GM19452 (cell line): Measurements from ENCODE around the gene ZNF724.
"Not testable (repeated sequence)": the region's sequence is repeated elsewhere in the genome, so short reads cannot be mapped to it uniquely, and the experiment has no call there.

Experiments
- ATAC-seq: cut with Tn5 transposase; IDR thresholded peaks from one replicate; pipeline ENCODE4 v1.9.1; 2021; ENCODE audit not compliant: unreplicated experiment

Gene ZNF724

DNA sequence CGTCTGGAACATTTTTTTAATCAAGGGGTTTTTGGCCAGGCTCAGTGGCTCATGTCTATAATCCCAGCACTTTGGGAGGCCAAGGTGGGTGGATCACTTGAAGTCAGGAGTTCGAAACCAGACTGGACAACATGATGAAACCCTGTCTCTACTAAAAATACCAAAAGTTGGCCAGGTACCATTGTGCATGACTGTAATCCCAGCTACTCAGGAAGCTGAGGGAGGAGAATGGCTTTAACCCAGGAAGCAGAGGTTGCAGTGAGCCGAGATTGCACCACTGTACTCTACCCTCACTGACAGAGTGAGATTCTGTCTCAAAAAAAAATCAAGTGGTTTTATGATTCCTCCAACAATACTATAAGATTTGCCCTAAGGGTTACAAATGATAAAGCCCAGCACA is 3.1 kb upstream of the ZNF724 start:
- not testable (repeated sequence) for ATAC-seq

DNA sequence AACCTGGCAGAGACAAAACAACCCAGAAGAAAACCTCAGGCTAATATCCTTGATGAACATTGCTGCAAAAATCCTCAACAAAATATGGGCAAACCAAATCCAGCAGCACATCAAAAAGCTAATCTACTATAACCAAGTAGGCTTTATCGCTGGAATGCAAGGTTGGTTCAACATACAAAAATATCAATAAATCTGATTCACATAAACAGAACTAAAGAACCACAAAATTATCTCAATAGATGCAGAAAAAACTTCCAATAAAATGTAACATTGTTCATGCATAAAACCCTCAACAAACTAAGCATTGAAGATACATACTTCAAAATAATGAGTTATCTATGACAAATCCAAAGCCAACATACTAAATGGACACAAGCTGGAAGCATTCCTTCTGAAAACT is 8.8 kb downstream of the ZNF724 start:
- no peak for ATAC-seq

DNA sequence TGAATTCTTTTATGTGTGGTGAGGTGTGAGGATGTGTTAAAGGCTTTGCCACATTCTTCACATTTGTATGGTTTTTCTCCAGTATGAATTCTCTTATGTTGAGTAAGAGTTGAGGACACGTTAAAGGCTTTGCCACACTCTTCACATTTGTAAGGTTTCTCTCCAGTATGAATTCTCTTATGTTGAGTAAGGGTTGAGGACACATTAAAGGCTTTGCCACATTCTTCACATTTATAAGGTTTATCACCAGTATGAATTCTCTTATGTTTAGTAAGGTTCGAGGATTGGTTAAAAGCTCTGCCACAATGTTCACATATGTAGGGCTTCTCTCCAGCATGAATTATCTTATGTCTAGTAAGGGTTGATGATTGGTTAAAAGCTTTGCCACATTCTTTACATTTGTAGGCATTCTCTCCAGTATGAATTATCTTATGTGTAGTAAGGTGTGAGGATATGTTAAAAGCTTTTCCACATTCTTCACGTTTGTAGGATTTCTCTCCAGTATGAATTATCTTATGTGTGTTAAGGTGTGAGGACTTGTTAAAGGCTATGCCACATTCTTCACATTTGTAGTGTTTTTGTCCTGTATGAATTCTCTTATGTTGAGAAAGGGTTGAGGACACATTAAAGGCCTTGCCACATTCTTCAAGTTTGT is 27.1 kb downstream of the ZNF724 start:
- ATAC-seq: no peak

DNA sequence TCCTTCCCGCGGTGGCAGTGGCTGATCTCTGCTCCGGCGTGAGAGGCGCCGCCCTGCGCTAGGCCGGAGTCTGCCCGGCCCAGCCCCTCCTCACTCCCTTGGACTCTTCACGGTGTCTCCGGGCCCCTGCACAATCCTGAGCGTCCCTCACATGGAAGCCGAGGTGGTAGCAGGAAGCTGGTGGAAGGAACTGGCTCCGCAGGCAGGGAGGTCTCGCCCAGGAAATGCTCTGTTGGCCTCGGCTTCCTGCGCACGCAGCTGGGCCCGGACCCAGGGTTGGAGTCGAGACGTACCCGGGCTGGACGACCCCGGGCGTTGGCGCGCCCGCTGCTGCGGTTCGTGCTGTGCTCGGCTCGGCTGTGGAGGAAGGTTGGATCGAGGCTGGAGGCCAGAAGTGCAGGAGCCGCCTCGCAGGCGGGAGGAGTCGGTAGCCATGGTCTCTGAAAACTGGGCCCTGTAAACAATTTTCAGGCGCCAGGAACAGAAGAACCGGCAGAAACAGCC is 46.3 kb downstream of the ZNF724 start:
- ATAC-seq: no peak

DNA sequence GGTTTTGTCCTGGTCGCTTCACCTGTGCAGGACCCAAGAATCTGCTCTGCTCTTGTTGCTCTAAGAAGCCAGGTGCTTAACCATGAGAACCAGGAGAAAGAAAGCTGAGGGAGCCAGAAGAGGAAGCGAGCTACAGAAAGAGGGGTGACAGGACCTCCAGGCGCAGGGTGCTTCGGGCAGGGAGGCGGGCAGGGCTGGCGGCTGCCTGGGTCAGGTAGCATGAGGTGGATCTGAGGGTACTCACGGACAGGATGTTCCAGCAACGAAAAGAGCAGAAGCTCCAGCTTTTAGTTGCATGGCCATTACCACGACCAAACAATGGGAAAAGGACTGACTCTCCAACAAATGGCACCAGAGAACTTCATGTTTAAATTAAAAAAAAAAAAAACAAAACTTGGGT is 59.9 kb downstream of the ZNF724 start:
- ATAC-seq: no peak

DNA sequence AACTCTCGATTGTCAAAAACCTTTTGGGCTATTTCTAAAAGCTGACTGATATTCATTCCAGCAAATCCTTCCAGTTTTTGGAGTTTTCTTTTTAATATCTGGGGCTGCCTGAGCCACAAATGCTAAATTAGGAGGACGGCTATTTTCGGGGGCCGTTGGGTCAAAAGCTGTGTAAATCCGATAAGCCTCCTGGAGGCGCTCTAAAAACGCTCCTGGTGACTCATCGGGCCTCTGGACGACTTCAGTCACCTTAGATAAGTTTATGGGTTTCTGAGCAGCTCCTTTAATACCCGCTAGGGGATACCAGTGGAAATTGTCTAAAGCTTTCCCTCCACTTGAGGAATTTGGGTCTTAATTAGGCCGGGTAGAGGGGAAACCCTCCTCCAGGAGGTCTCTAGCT is 66.9 kb downstream of the ZNF724 start:
- ATAC-seq: no peak
